Cardiac muscle cell (in vitro differentiated cells and primary cell): Measurements from ENCODE around the gene SART1. TPM values are rescaled to one million over a fixed set of nuclear protein-coding genes. Genes with fewer than 3 reads are reported as not detected.

ENCODE experiments used
- DNase-seq, 2 donors: peaks; one replicate each; pipeline versions ENCODE4 v3.0.0 to v3.0.0-alpha.2; 2010 to 2017; ENCODE audit warnings: low read depth in 1 of 2, low spot score in 1 of 2
- H3K27ac ChIP-seq: fragments of 200-600 bp; sonication (generic); 2 replicates; pipeline ENCODE4 v1.5.1; 2016
- H3K27me3 ChIP-seq: fragments of 200-600 bp; sonication (generic); 2 replicates; pipeline ENCODE4 v1.6.0; 2016; ENCODE audit warnings: control low read depth
- H3K36me3 ChIP-seq: fragments of 200-600 bp; sonication (generic); 2 replicates; pipeline ENCODE4 v1.5.1; 2016; ENCODE audit warnings: control low read depth
- H3K4me1 ChIP-seq: fragments of 200-600 bp; sonication (generic); 2 replicates; pipeline ENCODE4 v1.8.1; 2017; ENCODE audit warnings: low read depth, mild to moderate bottlenecking, mixed run types
- H3K4me3 ChIP-seq: fragments of 200-600 bp; sonication (generic); 2 replicates; pipeline ENCODE4 v1.5.1; 2016; ENCODE audit warnings: mild to moderate bottlenecking
- H3K9me3 ChIP-seq: fragments of 200-600 bp; sonication (generic); 2 replicates; pipeline ENCODE4 v1.5.1; 2017; ENCODE audit warnings: low read depth, mild to moderate bottlenecking, control low read depth
- CTCF ChIP-seq: IDR thresholded peaks from 2 replicates; pipeline ENCODE4 v1.5.1; 2012; ENCODE audit warnings: low read depth, mild to moderate bottlenecking, low read length
- polyA plus RNA-seq: library from polyadenylated mRNA; unstranded; fragments of >200 nt; fragmentation: Nextera tagmentation; extraction: Ambion mirVana; gene quantifications from 2 replicates; pipeline ENCODE4 v1.2.1, GENCODE V29; 2016
- total RNA-seq: library from RNA; depleted of rRNA; stranded (reverse); fragments of >200 nt; gene quantifications from 2 replicates; pipeline ENCODE4 v1.2.3, GENCODE V29; 2016

Gene SART1
- total and polyA plus RNA-seq, 2 experiments from 2014 or later, result 51.6 to 55.7 TPM

GRCh38 chr11:65927904-65928397 lies 33.6 kb upstream of the SART1 start:
- DNase-seq, result no peak
- no peak for TF ChIP-seq CTCF
- Histone ChIP-seq H3K4me1 (no peaks in the 10 kb centered on the region), H3K36me3 (peaks cover 2% of the 10 kb centered on the region), H3K27me3 (no peaks in the 10 kb centered on the region), H3K9me3 (no peaks in the 10 kb centered on the region), H3K4me3 (no peak overlapping the region), H3K27ac (no peak overlapping the region)

- TF ChIP-seq CTCF, result no peak
- no peak overlapping the region for H3K4me3 ChIP-seq
- no peaks in the 10 kb centered on the region for H3K27me3 ChIP-seq
- DNase-seq, result no peak
- no peak overlapping the region for H3K27ac ChIP-seq
- H3K9me3 ChIP-seq, result no peaks in the 10 kb centered on the region
- no peaks in the 10 kb centered on the region for H3K36me3 ChIP-seq
- H3K4me1 ChIP-seq, result no peaks in the 10 kb centered on the region
Measured at GRCh38 chr11:65928667-65929066, 32.9 kb upstream of the SART1 start.

- TF ChIP-seq CTCF, result no peak
- Histone ChIP-seq H3K9me3 (no peaks in the 10 kb centered on the region), H3K4me3 (no peak overlapping the region), H3K27me3 (no peaks in the 10 kb centered on the region), H3K4me1 (no peaks in the 10 kb centered on the region), H3K36me3 (no peaks in the 10 kb centered on the region), H3K27ac (no peak overlapping the region)
- DNase-seq, result no peak
Measured at GRCh38 chr11:65931773-65932557, 29.6 kb upstream of the SART1 start.

GRCh38 chr11:65932558-65932919 lies 29.0 kb upstream of the SART1 start:
- no peak overlapping the region for H3K4me3 ChIP-seq
- peak; percentile 36 to 48 for DNase-seq
- no peaks in the 10 kb centered on the region for H3K36me3 ChIP-seq
- no peaks in the 10 kb centered on the region for H3K27me3 ChIP-seq
- no peak for TF ChIP-seq CTCF
- no peaks in the 10 kb centered on the region for H3K4me1 ChIP-seq
- no peak overlapping the region for H3K27ac ChIP-seq
- H3K9me3 ChIP-seq, result no peaks in the 10 kb centered on the region

GRCh38 chr11:65934014-65934413 lies 27.5 kb upstream of the SART1 start:
- H3K4me3 ChIP-seq, result no peak overlapping the region
- H3K9me3 ChIP-seq, result no peaks in the 10 kb centered on the region
- no peaks in the 10 kb centered on the region for H3K27me3 ChIP-seq
- peak in 1 of 2 donors; percentile 73 for DNase-seq
- no peaks in the 10 kb centered on the region for H3K36me3 ChIP-seq
- TF ChIP-seq CTCF, result no peak
- no peak overlapping the region for H3K27ac ChIP-seq
- no peaks in the 10 kb centered on the region for H3K4me1 ChIP-seq
